Liver (tissue), 9 donors: ENCODE results near the gene ITPK1. TPM values are rescaled to one million over a fixed set of nuclear protein-coding genes. Genes with fewer than 3 reads are reported as not detected.

Experiments used
- DNase-seq: peaks from one replicate; pipeline ENCODE4 v3.0.0-alpha.2; 2017; ENCODE audit warnings: low spot score
- H3K27ac ChIP-seq, 2 donors: one replicate each; pipeline ENCODE4 v1.7.0; 2013; ENCODE audit warnings: inconsistent platforms in 2 of 2, low read length in 2 of 2, control low read depth in 1 of 2, low read depth in 1 of 2, mild to moderate bottlenecking in 1 of 2
- H3K27me3 ChIP-seq, 4 donors: one replicate each; pipeline versions ENCODE4 v1.6.1 to v1.7.0; 2013; ENCODE audit warnings: low read length in 3 of 4, inconsistent platforms in 1 of 4, mild to moderate bottlenecking in 1 of 4, moderate library complexity in 1 of 4; ENCODE audit not compliant: control insufficient read depth in 4 of 4, insufficient read depth in 4 of 4
- H3K36me3 ChIP-seq, 4 donors: one replicate each; pipeline versions ENCODE4 v1.6.1 to v1.7.0; 2013; ENCODE audit warnings: low read length in 3 of 4, mild to moderate bottlenecking in 3 of 4, low read depth in 1 of 4, moderate library complexity in 1 of 4; ENCODE audit not compliant: control insufficient read depth in 4 of 4, insufficient read depth in 3 of 4
- H3K4me1 ChIP-seq, 4 donors: one replicate each; pipeline versions ENCODE4 v1.6.1 to v1.7.0; 2013; ENCODE audit warnings: low read length in 3 of 4, mild to moderate bottlenecking in 3 of 4, moderate library complexity in 1 of 4; ENCODE audit not compliant: control insufficient read depth in 4 of 4, insufficient read depth in 4 of 4
- H3K4me3 ChIP-seq, 3 donors: one replicate each; pipeline versions ENCODE4 v1.6.1 to v1.7.0; 2013; ENCODE audit warnings: low read length in 3 of 3, control low read depth in 1 of 3, low read depth in 1 of 3, mild to moderate bottlenecking in 1 of 3
- H3K9ac ChIP-seq, 2 donors: one replicate each; pipeline ENCODE4 v1.7.0; 2013; ENCODE audit warnings: low read length in 2 of 2, mild to moderate bottlenecking in 2 of 2, moderate library complexity in 2 of 2, control low read depth in 1 of 2, low read depth in 1 of 2
- H3K9me3 ChIP-seq, 4 donors: one replicate each; pipeline versions ENCODE4 v1.6.1 to v1.7.0; 2013; ENCODE audit warnings: low read length in 3 of 4; ENCODE audit not compliant: control insufficient read depth in 4 of 4
- ATF3 ChIP-seq: IDR thresholded peaks from 2 replicates; pipeline ENCODE4 v1.6.1; 2016; ENCODE audit warnings: antibody characterized with exemption
- CTCF ChIP-seq: fragments of 150-350 bp; IDR thresholded peaks from 2 replicates; pipeline ENCODE4 v1.5.1; 2017; ENCODE audit warnings: improper control_type of control experiment, low read depth, low read length; ENCODE audit not compliant: missing input control
- EGR1 ChIP-seq, 2 donors: IDR thresholded peaks; 2 replicates each; pipeline ENCODE4 v1.6.1; 2016 to 2018; ENCODE audit warnings: antibody characterized with exemption in 2 of 2, low read depth in 2 of 2
- FOXA1 ChIP-seq: IDR thresholded peaks from 2 replicates; pipeline ENCODE4 v1.6.1; 2016; ENCODE audit warnings: antibody characterized with exemption
- FOXA2 ChIP-seq: IDR thresholded peaks from 2 replicates; pipeline ENCODE4 v1.6.1; 2016; ENCODE audit warnings: antibody characterized with exemption
- GABPA ChIP-seq, 2 donors: IDR thresholded peaks in 1 of 2; conservative IDR thresholded peaks in 1 of 2; 2 replicates each; pipeline ENCODE4 v1.6.1; 2016; ENCODE audit warnings: antibody characterized with exemption in 2 of 2, mild to moderate bottlenecking in 1 of 2, moderate library complexity in 1 of 2
- HNF4A ChIP-seq, 2 donors: conservative IDR thresholded peaks; 2 replicates each; pipeline ENCODE4 v1.6.1; 2016; ENCODE audit warnings: antibody characterized with exemption in 2 of 2, mild to moderate bottlenecking in 2 of 2
- HNF4G ChIP-seq: IDR thresholded peaks from 2 replicates; pipeline ENCODE4 v1.6.1; 2016; ENCODE audit warnings: antibody characterized with exemption
- JUND ChIP-seq, 2 donors: IDR thresholded peaks; 2 replicates each; pipeline ENCODE4 v1.6.1; 2016; ENCODE audit warnings: antibody characterized with exemption in 2 of 2
- NR2F2 ChIP-seq: IDR thresholded peaks from 2 replicates; pipeline ENCODE4 v1.6.1; 2016; ENCODE audit warnings: antibody characterized with exemption
- RAD21 ChIP-seq, 2 donors: IDR thresholded peaks; 2 replicates each; pipeline ENCODE4 v1.6.1; 2016; ENCODE audit warnings: antibody characterized with exemption in 2 of 2, mild to moderate bottlenecking in 2 of 2
- REST ChIP-seq: IDR thresholded peaks from 2 replicates; pipeline ENCODE4 v1.6.1; 2016; ENCODE audit warnings: antibody characterized with exemption, mild to moderate bottlenecking
- RXRA ChIP-seq, 2 donors: IDR thresholded peaks; 2 replicates each; pipeline ENCODE4 v1.6.1; 2017 to 2018; ENCODE audit warnings: antibody characterized with exemption in 2 of 2, mild to moderate bottlenecking in 1 of 2
- SP1 ChIP-seq: IDR thresholded peaks from 2 replicates; pipeline ENCODE4 v1.6.1; 2018; ENCODE audit warnings: antibody characterized with exemption, mild to moderate bottlenecking
- TAF1 ChIP-seq: conservative IDR thresholded peaks from 2 replicates; pipeline ENCODE4 v1.6.1; 2016; ENCODE audit warnings: antibody characterized with exemption, mild to moderate bottlenecking
- YY1 ChIP-seq: IDR thresholded peaks from 2 replicates; pipeline ENCODE4 v1.6.1; 2016; ENCODE audit warnings: antibody characterized with exemption, mild to moderate bottlenecking
- WGBS: extraction: QIAGEN DNeasy Blood & Tissue Kit; methylation state at CpG from one replicate; pipeline ENCODE4 v1.1.7; 2013; 5-methylcytosine and 5-hydroxymethylcytosine counted together
- polyA plus RNA-seq, 2 donors: library from polyadenylated mRNA; stranded (reverse) in 1 of 2; unstranded in 1 of 2; fragments of 200-250 nt in 1 of 2; fragments of >200 nt in 1 of 2; fragmentation: Nextera tagmentation in 1 of 2; extraction: Ambion mirVana in 1 of 2; gene quantifications; one replicate each; pipeline versions ENCODE4 v1.2.1 to v1.2.3, GENCODE V29; 2013 to 2015
- total RNA-seq, 2 donors: library from RNA; depleted of rRNA; stranded (reverse); fragments of >200 nt; gene quantifications; one replicate each; pipeline ENCODE4 v1.2.3, GENCODE V29; 2014
- TF ChIP-seq, protein P1 (sequence below): IDR thresholded peaks from 2 replicates; pipeline ENCODE4 v1.6.1; 2016; ENCODE audit warnings: antibody characterized with exemption
- TF ChIP-seq, protein P2 (sequence below): IDR thresholded peaks from 2 replicates; pipeline ENCODE4 v1.6.1; 2016; ENCODE audit warnings: antibody characterized with exemption
- donor health status: healthy.
- donor health status: healthy.
- donor health status: healthy.
- donor health status: healthy.
- donor health status: healthy.

Gene ITPK1
- total and polyA plus RNA-seq, 4 donors, result 9.0 to 41.2 (median 20.4) TPM

DNA sequence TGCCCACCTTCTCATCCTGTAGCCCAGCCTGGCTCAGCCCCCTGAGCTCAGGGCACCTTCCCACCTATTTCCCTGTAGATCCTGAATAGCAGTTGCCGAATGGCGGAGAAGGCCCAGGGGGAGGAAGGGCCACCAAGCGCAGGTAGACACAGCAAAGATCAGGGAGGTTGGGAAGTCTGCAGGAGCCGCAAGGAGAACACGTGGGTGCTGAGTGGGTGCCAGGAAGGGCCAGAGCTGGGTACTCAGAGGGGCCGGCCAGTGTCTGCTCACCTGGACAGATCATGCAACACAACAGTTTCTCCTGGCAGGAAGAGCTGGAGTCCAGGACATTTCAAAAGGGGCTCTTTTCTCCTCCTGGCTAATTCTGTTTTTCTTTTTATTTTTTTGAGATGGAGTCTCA, 162.2 kb downstream of the ITPK1 start:
- no peak for TF ChIP-seq GABPA (IDR thresholded peaks at IDR 0.05 in 1 of 2, conservative IDR thresholded peaks at IDR 0.05 in 1 of 2)
- TF ChIP-seq, protein P1, sequence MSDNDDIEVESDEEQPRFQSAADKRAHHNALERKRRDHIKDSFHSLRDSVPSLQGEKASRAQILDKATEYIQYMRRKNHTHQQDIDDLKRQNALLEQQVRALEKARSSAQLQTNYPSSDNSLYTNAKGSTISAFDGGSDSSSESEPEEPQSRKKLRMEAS, result no peak
- TF ChIP-seq, protein P2, sequence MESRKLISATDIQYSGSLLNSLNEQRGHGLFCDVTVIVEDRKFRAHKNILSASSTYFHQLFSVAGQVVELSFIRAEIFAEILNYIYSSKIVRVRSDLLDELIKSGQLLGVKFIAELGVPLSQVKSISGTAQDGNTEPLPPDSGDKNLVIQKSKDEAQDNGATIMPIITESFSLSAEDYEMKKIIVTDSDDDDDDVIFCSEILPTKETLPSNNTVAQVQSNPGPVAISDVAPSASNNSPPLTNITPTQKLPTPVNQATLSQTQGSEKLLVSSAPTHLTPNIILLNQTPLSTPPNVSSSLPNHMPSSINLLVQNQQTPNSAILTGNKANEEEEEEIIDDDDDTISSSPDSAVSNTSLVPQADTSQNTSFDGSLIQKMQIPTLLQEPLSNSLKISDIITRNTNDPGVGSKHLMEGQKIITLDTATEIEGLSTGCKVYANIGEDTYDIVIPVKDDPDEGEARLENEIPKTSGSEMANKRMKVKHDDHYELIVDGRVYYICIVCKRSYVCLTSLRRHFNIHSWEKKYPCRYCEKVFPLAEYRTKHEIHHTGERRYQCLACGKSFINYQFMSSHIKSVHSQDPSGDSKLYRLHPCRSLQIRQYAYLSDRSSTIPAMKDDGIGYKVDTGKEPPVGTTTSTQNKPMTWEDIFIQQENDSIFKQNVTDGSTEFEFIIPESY, result no peak
- no peak for TF ChIP-seq EGR1 (IDR thresholded peaks at IDR 0.05; ENCODE audit: low read depth in 2 of 2)
- TF ChIP-seq HNF4A (conservative IDR thresholded peaks at IDR 0.05), result no peak
- TF ChIP-seq SP1, result no peak
- Histone ChIP-seq H3K27me3 (no peaks in the 10 kb centered on the region), H3K4me3 (no peak overlapping the region), H3K4me1 (no peaks in the 10 kb centered on the region), H3K36me3 (peaks cover 6 to 51% (median 7%) of the 10 kb centered on the region in 4 donors), H3K9ac (no peak overlapping the region), H3K9me3 (no peaks in the 10 kb centered on the region), H3K27ac (no peak overlapping the region)
- 89% methylated on average over 6 of the region's 6 CpGs for WGBS
- DNase-seq, result no peak

DNA sequence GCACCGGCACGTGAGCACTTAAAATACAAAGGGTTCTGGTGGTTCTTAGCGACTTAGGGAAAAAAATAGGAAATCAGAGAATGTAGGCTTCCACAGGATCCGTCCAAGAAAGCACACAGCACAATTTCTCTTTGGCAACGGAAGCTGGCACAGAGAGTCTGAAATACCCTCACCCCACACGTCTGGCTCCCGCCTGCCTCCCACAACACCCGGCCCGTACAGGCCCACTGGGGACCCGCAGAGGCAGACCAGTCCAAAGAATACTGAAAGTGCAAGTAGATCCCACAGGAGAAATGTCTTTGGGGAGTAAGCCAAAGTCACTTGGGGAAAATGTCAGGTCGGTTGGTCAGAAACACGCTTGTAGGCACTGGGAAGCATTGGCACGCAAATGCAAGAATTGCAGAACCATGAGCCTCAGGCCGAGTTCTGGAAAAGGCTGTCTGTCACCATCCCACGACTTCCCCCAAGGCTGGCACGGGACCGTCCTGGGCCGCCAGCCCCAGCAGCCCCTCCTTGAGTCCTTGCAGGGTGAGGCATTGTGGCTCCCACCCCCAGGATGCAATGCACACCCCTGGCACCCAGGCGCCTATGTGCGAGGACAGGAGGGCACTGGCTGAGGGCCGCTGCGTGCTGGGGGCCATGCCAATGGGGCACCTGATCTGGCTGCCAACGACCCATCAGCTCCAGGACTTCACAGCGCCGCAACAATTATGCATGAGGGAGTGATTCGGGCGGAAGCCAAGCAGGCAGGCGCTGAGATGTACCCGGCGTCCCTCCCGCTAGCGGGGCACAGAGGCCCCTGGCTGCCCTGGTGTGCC, 163.0 kb downstream of the ITPK1 start:
- TF ChIP-seq NR2F2, result no peak
- no peak for TF ChIP-seq HNF4A (conservative IDR thresholded peaks at IDR 0.05)
- no peak for TF ChIP-seq TAF1
- TF ChIP-seq ATF3, result no peak
- TF ChIP-seq GABPA (IDR thresholded peaks at IDR 0.05 in 1 of 2, conservative IDR thresholded peaks at IDR 0.05 in 1 of 2), result no peak
- TF ChIP-seq, protein P1, result no peak
- TF ChIP-seq, protein P2, result no peak
- no peak for TF ChIP-seq YY1
- no peak for TF ChIP-seq FOXA2
- no peak for TF ChIP-seq CTCF
- TF ChIP-seq HNF4G, result no peak
- no peak for TF ChIP-seq FOXA1
- TF ChIP-seq JUND (IDR thresholded peaks at IDR 0.05), result no peak
- TF ChIP-seq EGR1 (IDR thresholded peaks at IDR 0.05; ENCODE audit: low read depth in 2 of 2), result no peak
- no peak for TF ChIP-seq RXRA (IDR thresholded peaks at IDR 0.05)
- TF ChIP-seq SP1, result no peak
- TF ChIP-seq RAD21 (IDR thresholded peaks at IDR 0.05), result no peak
- TF ChIP-seq REST, result no peak
- Histone ChIP-seq H3K36me3 (peaks cover 5 to 44% (median 7%) of the 10 kb centered on the region in 4 donors), H3K9ac (no peak overlapping the region), H3K9me3 (no peaks in the 10 kb centered on the region), H3K27me3 (no peaks in the 10 kb centered on the region), H3K27ac (no peak overlapping the region), H3K4me1 (no peaks in the 10 kb centered on the region), H3K4me3 (no peak overlapping the region)
- 93% methylated on average over 32 of the region's 32 CpGs for WGBS
- DNase-seq, result no peak
